Esophagus muscularis mucosa (tissue), 4 donors: ENCODE results near the gene PCNX1. TPM values are rescaled to one million over a fixed set of nuclear protein-coding genes. Genes with fewer than 3 reads are reported as not detected.

Source experiments
- DNase-seq: peaks from one replicate; pipeline ENCODE4 v3.0.0-alpha.2; 2017; ENCODE audit errors: extremely low spot score
- H3K27ac ChIP-seq, 4 donors: fragments of 200-600 bp; sonication (generic); replicated peaks in 1 of 4; 1 replicate in 3 of 4; 2 replicates in 1 of 4; pipeline ENCODE4 v1.5.1; 2016 to 2019; ENCODE audit warnings: mild to moderate bottlenecking in 1 of 4
- H3K27me3 ChIP-seq, 4 donors: fragments of 200-600 bp; sonication (generic); one replicate each; pipeline versions ENCODE4 v1.5.1 to v1.6.0; 2016 to 2019
- H3K36me3 ChIP-seq, 4 donors: fragments of 200-600 bp; sonication (generic); one replicate each; pipeline ENCODE4 v1.5.1; 2016 to 2019
- H3K4me1 ChIP-seq, 4 donors: fragments of 200-600 bp; sonication (generic); one replicate each; pipeline ENCODE4 v1.5.1; 2016 to 2019
- H3K4me3 ChIP-seq, 4 donors: fragments of 200-600 bp; sonication (generic); 1 replicate in 2 of 4; 2 replicates in 2 of 4; pipeline ENCODE4 v1.5.1; 2016 to 2019; ENCODE audit warnings: mild to moderate bottlenecking in 4 of 4, moderate library complexity in 1 of 4
- H3K9me3 ChIP-seq, 4 donors: fragments of 200-600 bp; sonication (generic); 1 replicate in 3 of 4; 2 replicates in 1 of 4; pipeline ENCODE4 v1.5.1; 2016 to 2019
- CTCF ChIP-seq, 3 experiments: fragments of 200-600 bp in 2 of 3; fragments of 450-650 bp in 1 of 3; sonication (generic) in 2 of 3; IDR thresholded peaks; one replicate each; pipeline ENCODE4 v1.5.1; 2017 to 2019; ENCODE audit warnings: antibody characterized with exemption in 3 of 3, mild to moderate bottlenecking in 2 of 3, moderate library complexity in 1 of 3
- EP300 ChIP-seq: sonication (generic); formaldehyde crosslinking; IDR thresholded peaks from one replicate; pipeline ENCODE4 v1.6.1; 2017; ENCODE audit warnings: antibody characterized with exemption
- POLR2A ChIP-seq: fragments of 450-650 bp; IDR thresholded peaks from one replicate; pipeline ENCODE4 v1.6.1; 2017; ENCODE audit warnings: antibody characterized with exemption, moderate library complexity, mild to moderate bottlenecking, low read depth
- POLR2AphosphoS5 ChIP-seq, 2 donors: sonication (generic); formaldehyde crosslinking; IDR thresholded peaks; one replicate each; pipeline ENCODE4 v1.6.1; 2017; ENCODE audit warnings: antibody characterized with exemption in 2 of 2
- WGBS: methylation state at CpG from one replicate; pipeline ENCODE4 v1.1.5; 2018; 5-methylcytosine and 5-hydroxymethylcytosine counted together
- intact Hi-C: fragments of 100-400 bp; cut with DNase I; formaldehyde crosslinking; loops from one replicate; pipeline ENCODE4 v1.15.1; 2023
- total RNA-seq, 4 donors: library from RNA; depleted of rRNA; stranded (reverse); fragments of >200 nt; gene quantifications; one replicate each; pipeline versions ENCODE4 v1.1.0 to v1.2.1, GENCODE V29; 2016

The PCNX1 gene
- total RNA-seq, 4 donors from 2014 or later, result 56.3 to 62.5 (median 59.6) TPM

GRCh38 chr14:71001742-71002141 is 94.5 kb downstream of the PCNX1 start:
- H3K9me3 ChIP-seq, result no peaks in the 10 kb centered on the region
- 80% methylated on average over 5 of the region's 5 CpGs for WGBS
- TF ChIP-seq EP300 (no peak), POLR2AphosphoS5 (IDR thresholded peaks at IDR 0.05) (no peak), POLR2A (no peak), CTCF (IDR thresholded peaks at IDR 0.05) (no peak)
- intact Hi-C loops, result no loop called here
- no peak overlapping the region for H3K27ac ChIP-seq
- H3K4me3 ChIP-seq, result no peak overlapping the region
- H3K36me3 ChIP-seq, result peaks cover 6 to 22% (median 12%) of the 10 kb centered on the region in 4 donors
- H3K27me3 ChIP-seq, result no peaks in the 10 kb centered on the region
- no peak for DNase-seq
- H3K4me1 ChIP-seq, result peaks cover 0 to 5% (median 0%) of the 10 kb centered on the region in 4 donors

GRCh38 chr14:71003156-71003555 is 95.9 kb downstream of the PCNX1 start:
- intact Hi-C loops, result no loop called here
- Histone ChIP-seq H3K36me3 (peaks cover 6 to 17% (median 11%) of the 10 kb centered on the region in 4 donors), H3K4me3 (no peak overlapping the region), H3K4me1 (peaks cover 0 to 5% (median 0%) of the 10 kb centered on the region in 4 donors), H3K9me3 (no peaks in the 10 kb centered on the region), H3K27me3 (no peaks in the 10 kb centered on the region), H3K27ac (no peak overlapping the region)
- WGBS, result 97% methylated on average over 13 of the region's 13 CpGs
- DNase-seq, result no peak
- no peak for TF ChIP-seq EP300
- TF ChIP-seq CTCF (IDR thresholded peaks at IDR 0.05), result no peak
- TF ChIP-seq POLR2AphosphoS5 (IDR thresholded peaks at IDR 0.05), result no peak
- TF ChIP-seq POLR2A, result no peak

- H3K4me1 ChIP-seq, result peaks cover 0 to 3% (median 0%) of the 10 kb centered on the region in 4 donors
- H3K9me3 ChIP-seq, result no peaks in the 10 kb centered on the region
- intact Hi-C loops, result no loop called here
- peaks cover 6 to 17% (median 11%) of the 10 kb centered on the region in 4 donors for H3K36me3 ChIP-seq
- H3K27ac ChIP-seq, result no peak overlapping the region
- DNase-seq, result no peak
- no peaks in the 10 kb centered on the region for H3K27me3 ChIP-seq
- no peak for TF ChIP-seq POLR2AphosphoS5 (IDR thresholded peaks at IDR 0.05)
- no peak for TF ChIP-seq CTCF (IDR thresholded peaks at IDR 0.05)
- TF ChIP-seq EP300, result no peak
- no peak for TF ChIP-seq POLR2A
- WGBS, result 100% methylated on average over 2 of the region's 2 CpGs
- H3K4me3 ChIP-seq, result no peak overlapping the region
These were observed 97.2 kb downstream of the PCNX1 start for GRCh38 chr14:71004481-71004880.

- peaks cover 6 to 17% (median 11%) of the 10 kb centered on the region in 4 donors for H3K36me3 ChIP-seq
- 100% methylated on average over 4 of the region's 4 CpGs for WGBS
- H3K4me1 ChIP-seq, result peaks cover 0 to 3% (median 0%) of the 10 kb centered on the region in 4 donors
- no peak for TF ChIP-seq EP300
- no peak for TF ChIP-seq POLR2AphosphoS5 (IDR thresholded peaks at IDR 0.05)
- no peak for TF ChIP-seq POLR2A
- TF ChIP-seq CTCF (IDR thresholded peaks at IDR 0.05), result no peak
- H3K4me3 ChIP-seq, result no peak overlapping the region
- H3K27me3 ChIP-seq, result no peaks in the 10 kb centered on the region
- no peak overlapping the region for H3K27ac ChIP-seq
- H3K9me3 ChIP-seq, result no peaks in the 10 kb centered on the region
- intact Hi-C loops, result no loop called here
- no peak for DNase-seq
These were observed 97.8 kb downstream of the PCNX1 start for GRCh38 chr14:71005076-71005475.

- no peak for DNase-seq
- TF ChIP-seq CTCF (IDR thresholded peaks at IDR 0.05) (no peak), EP300 (no peak)
- Histone ChIP-seq H3K9me3 (no peaks in the 10 kb centered on the region), H3K27ac (no peak overlapping the region), H3K4me3 (no peak overlapping the region), H3K27me3 (no peaks in the 10 kb centered on the region), H3K36me3 (peaks cover 6 to 17% (median 11%) of the 10 kb centered on the region in 4 donors), H3K4me1 (peaks cover 0 to 3% (median 0%) of the 10 kb centered on the region in 4 donors)
- WGBS, result 64% methylated on average over 2 of the region's 2 CpGs
- intact Hi-C loops, result no loop called here
These were observed 98.9 kb downstream of the PCNX1 start for GRCh38 chr14:71006200-71006563.
